Osteocyte (in vitro differentiated cells): Measurements from ENCODE around the gene MAB21L1. TPM values are rescaled to one million over a fixed set of nuclear protein-coding genes. Genes with fewer than 3 reads are reported as not detected.

Experiments used
- DNase-seq: peaks from one replicate; pipeline ENCODE4 v3.0.0; 2021; ENCODE audit warnings: mixed read lengths; ENCODE audit not compliant: unreplicated experiment; ENCODE audit errors: extremely low spot score
- H3K27ac Mint-ChIP-seq: one replicate; pipeline ENCODE4 v1.8.0; 2021; ENCODE audit warnings: mild to moderate bottlenecking, mixed read lengths; ENCODE audit not compliant: unreplicated experiment
- H3K27me3 Mint-ChIP-seq: one replicate; pipeline ENCODE4 v1.8.0; 2021; ENCODE audit warnings: mixed read lengths; ENCODE audit not compliant: unreplicated experiment
- H3K36me3 Mint-ChIP-seq: one replicate; pipeline ENCODE4 v1.8.0; 2021; ENCODE audit warnings: mixed read lengths; ENCODE audit not compliant: unreplicated experiment
- H3K4me1 Mint-ChIP-seq: one replicate; pipeline ENCODE4 v1.8.0; 2021; ENCODE audit warnings: mixed read lengths; ENCODE audit not compliant: unreplicated experiment
- H3K4me3 Mint-ChIP-seq: one replicate; pipeline ENCODE4 v1.8.0; 2021; ENCODE audit warnings: mild to moderate bottlenecking, moderate library complexity, mixed read lengths; ENCODE audit not compliant: unreplicated experiment
- H3K9me3 Mint-ChIP-seq: one replicate; pipeline ENCODE4 v1.8.0; 2021; ENCODE audit warnings: mixed read lengths; ENCODE audit not compliant: unreplicated experiment
- total RNA-seq: library from RNA; stranded (reverse); gene quantifications from 2 replicates; pipeline ENCODE4 v1.2.1, GENCODE V29; 2021
- TF ChIP-seq, protein P1 (sequence below): fragments of 200-600 bp; sonication (generic); IDR thresholded peaks from 2 replicates; pipeline ENCODE4 v1.5.0; 2021; ENCODE audit warnings: antibody characterized with exemption, mild to moderate bottlenecking, moderate library complexity

MAB21L1 gene
- total RNA-seq, 1 donor from 2014 or later, result 9.0 TPM

DNA sequence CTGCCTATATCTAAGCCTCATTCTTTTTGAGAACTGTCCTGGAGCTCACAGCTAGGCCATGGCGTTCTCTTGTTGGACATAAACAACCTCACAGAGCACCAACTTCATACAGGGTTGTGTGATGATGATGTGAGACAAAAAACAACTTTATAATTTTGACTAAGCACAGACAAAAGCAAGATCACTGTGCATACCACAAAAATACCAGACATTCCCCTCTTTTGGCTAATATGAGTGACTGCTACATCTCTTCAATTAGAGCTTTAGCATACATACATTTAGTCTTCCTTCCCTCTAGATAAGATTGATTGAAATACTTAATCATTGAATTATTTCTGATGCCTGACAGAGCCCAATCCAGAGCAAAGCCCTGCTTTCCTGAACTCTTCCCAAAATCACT lies 8.3 kb downstream of the MAB21L1 start:
- peaks cover 23% of the 10 kb centered on the region for H3K27me3 Mint-ChIP-seq
- no peaks in the 10 kb centered on the region for H3K9me3 Mint-ChIP-seq
- H3K36me3 Mint-ChIP-seq, result peaks cover 10% of the 10 kb centered on the region
- TF ChIP-seq, protein P1, sequence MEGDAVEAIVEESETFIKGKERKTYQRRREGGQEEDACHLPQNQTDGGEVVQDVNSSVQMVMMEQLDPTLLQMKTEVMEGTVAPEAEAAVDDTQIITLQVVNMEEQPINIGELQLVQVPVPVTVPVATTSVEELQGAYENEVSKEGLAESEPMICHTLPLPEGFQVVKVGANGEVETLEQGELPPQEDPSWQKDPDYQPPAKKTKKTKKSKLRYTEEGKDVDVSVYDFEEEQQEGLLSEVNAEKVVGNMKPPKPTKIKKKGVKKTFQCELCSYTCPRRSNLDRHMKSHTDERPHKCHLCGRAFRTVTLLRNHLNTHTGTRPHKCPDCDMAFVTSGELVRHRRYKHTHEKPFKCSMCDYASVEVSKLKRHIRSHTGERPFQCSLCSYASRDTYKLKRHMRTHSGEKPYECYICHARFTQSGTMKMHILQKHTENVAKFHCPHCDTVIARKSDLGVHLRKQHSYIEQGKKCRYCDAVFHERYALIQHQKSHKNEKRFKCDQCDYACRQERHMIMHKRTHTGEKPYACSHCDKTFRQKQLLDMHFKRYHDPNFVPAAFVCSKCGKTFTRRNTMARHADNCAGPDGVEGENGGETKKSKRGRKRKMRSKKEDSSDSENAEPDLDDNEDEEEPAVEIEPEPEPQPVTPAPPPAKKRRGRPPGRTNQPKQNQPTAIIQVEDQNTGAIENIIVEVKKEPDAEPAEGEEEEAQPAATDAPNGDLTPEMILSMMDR, result no peak
- H3K4me3 Mint-ChIP-seq, result no peak overlapping the region
- peak overlapping the region; percentile 74 for H3K27ac Mint-ChIP-seq
- peaks cover 14% of the 10 kb centered on the region for H3K4me1 Mint-ChIP-seq
- no peak for DNase-seq

DNA sequence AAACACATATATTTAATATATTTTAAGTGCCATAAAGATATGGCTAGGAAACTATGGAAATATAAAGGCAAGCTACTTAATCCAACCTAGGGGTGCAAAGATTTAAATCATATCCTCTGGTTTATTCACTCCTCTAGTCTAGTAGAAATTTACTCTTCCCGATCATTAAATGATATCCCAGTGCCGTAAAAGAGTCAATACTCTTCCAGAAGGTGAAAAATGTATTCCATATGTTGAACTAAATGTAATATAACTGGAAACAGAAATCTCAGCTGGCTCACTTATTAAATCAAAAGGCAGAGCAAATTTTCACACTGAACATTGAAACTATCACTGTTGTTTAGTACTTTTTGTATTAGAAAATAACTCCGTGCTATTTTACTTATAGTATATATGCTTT lies 11.1 kb downstream of the MAB21L1 start:
- Mint-ChIP-seq H3K36me3 (no peaks in the 10 kb centered on the region), H3K9me3 (no peaks in the 10 kb centered on the region), H3K4me3 (no peak overlapping the region), H3K4me1 (peaks cover 10% of the 10 kb centered on the region), H3K27me3 (peaks cover 7% of the 10 kb centered on the region), H3K27ac (no peak overlapping the region)
- DNase-seq, result no peak
- TF ChIP-seq, protein P1, result no peak

DNA sequence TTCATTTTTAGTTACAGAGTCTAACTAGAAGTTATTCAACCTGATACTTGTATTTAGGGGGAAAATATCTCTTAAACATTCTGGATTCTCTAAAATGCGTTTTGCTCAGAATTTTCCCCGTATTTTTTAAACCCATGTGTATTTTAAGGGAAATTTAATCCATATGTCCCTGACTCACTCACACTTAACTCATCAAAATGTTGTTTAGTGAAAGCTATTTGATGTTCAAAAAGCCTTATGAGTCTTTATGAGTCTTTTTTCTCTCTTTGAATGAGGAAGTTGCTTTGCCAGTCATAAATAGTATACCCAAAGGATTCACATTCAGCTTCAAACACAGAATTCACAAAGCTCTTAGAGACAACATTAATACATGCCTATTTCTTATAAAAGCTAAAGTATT lies 16.4 kb downstream of the MAB21L1 start:
- no peak for DNase-seq
- H3K27ac Mint-ChIP-seq, result peak overlapping the region; percentile 8
- no peaks in the 10 kb centered on the region for H3K27me3 Mint-ChIP-seq
- peaks cover 2% of the 10 kb centered on the region for H3K4me1 Mint-ChIP-seq
- H3K36me3 Mint-ChIP-seq, result no peaks in the 10 kb centered on the region
- H3K9me3 Mint-ChIP-seq, result peaks cover 7% of the 10 kb centered on the region
- TF ChIP-seq, protein P1, result no peak
- no peak overlapping the region for H3K4me3 Mint-ChIP-seq

DNA sequence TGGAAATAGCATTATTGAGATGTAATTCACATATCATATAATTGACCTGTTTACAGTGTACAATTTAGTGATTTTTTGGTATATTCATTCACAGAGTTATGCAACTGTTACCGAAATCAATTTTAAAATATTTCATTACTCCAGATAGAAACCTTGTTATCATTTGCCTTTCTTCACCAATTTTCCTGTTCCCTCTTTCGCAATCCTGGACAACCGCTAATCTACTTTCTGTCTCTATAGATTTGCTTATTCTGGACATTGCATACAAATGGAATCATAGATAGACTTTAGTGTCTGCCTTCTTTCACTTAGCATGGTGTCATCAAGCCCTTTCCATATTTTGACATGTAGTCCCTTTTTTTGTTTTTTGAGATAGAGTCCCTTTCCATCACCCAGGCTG lies 19.2 kb downstream of the MAB21L1 start:
- no peak for DNase-seq

DNA sequence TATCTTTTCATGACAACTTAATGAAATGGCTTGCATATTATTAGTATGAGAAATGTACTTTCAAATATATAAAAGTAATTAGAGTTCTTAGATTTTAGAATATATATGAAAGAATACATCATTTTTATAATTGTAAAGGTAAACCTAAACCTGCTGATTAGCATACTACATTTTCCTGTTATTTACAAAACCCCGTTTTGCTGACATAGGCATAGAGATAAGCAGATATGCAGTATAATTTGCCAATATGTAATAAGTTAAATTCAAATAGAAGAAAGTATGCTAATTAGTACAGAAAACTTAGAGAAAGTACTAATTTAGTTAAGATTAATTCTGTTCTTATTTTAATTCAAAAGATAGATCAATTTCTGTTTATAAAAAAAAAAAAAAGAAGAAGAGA lies 21.5 kb downstream of the MAB21L1 start:
- no peaks in the 10 kb centered on the region for H3K27me3 Mint-ChIP-seq
- H3K4me3 Mint-ChIP-seq, result no peak overlapping the region
- no peaks in the 10 kb centered on the region for H3K36me3 Mint-ChIP-seq
- no peak for DNase-seq
- no peak overlapping the region for H3K27ac Mint-ChIP-seq
- TF ChIP-seq, protein P1, result no peak
- H3K4me1 Mint-ChIP-seq, result peaks cover 5% of the 10 kb centered on the region
- peaks cover 7% of the 10 kb centered on the region for H3K9me3 Mint-ChIP-seq

More for the DNA sequence above, 19.2 kb downstream of the MAB21L1 start:
- no peak overlapping the region for H3K27ac Mint-ChIP-seq
- H3K4me3 Mint-ChIP-seq, result no peak overlapping the region
- H3K27me3 Mint-ChIP-seq, result no peaks in the 10 kb centered on the region
- H3K36me3 Mint-ChIP-seq, result no peaks in the 10 kb centered on the region
- H3K4me1 Mint-ChIP-seq, result peaks cover 5% of the 10 kb centered on the region
- peaks cover 7% of the 10 kb centered on the region for H3K9me3 Mint-ChIP-seq
- TF ChIP-seq, protein P1, result no peak
